Uterus (tissue), 2 donors: ENCODE data around the gene HTATSF1.

ENCODE experiments used
- CTCF ChIP-seq, 4 experiments: fragments of 200-600 bp in 2 of 4; fragments of 450-650 bp in 2 of 4; sonication (generic) in 2 of 4; IDR thresholded peaks; one replicate each; pipeline ENCODE4 v1.5.1; 2016 to 2019; ENCODE audit warnings: antibody characterized with exemption in 4 of 4, mild to moderate bottlenecking in 2 of 4, moderate library complexity in 1 of 4
- POLR2A ChIP-seq, 2 donors: fragments of 450-650 bp; IDR thresholded peaks; one replicate each; pipeline ENCODE4 v1.6.1; 2016; ENCODE audit warnings: antibody characterized with exemption in 2 of 2, mild to moderate bottlenecking in 1 of 2, moderate library complexity in 1 of 2

- TF ChIP-seq CTCF (IDR thresholded peaks at IDR 0.05) (no peak), POLR2A (IDR thresholded peaks at IDR 0.05) (no peak)
These were observed 2.3 kb upstream of the HTATSF1 start for GRCh38 chrX:136495043-136495442.
